ENCODE measurements around the gene RNF214. TPM values are rescaled to one million over a fixed set of nuclear protein-coding genes. Genes with fewer than 3 reads are reported as not detected.

The RNF214 gene
- total RNA-seq, 1 experiment from 2014 or later = 7.0 TPM

GRCh38 chr11:117195258-117195657 is 37.2 kb upstream of the RNF214 start:
- H3K27me3 ChIP-seq (ENCODE audit: low read length) = no peaks in the 10 kb centered on the region
- no peaks in the 10 kb centered on the region for H3K9me3 ChIP-seq (ENCODE audit: low read length)
- H4K20me1 ChIP-seq (ENCODE audit: insufficient read depth, low read depth, low read length) = no peaks in the 10 kb centered on the region
- peaks cover 2% of the 10 kb centered on the region for H3K4me1 ChIP-seq (ENCODE audit: low read length)
- no peaks in the 10 kb centered on the region for H3K36me3 ChIP-seq (ENCODE audit: insufficient read depth, low read length)
- DNase-seq = no peak
- no peak overlapping the region for H2AFZ ChIP-seq (ENCODE audit: low read length)
- no peaks in the 10 kb centered on the region for H3K9me2 ChIP-seq (replicated peaks; ENCODE audit: insufficient read depth, low read length)
- no peaks in the 10 kb centered on the region for H3K79me2 ChIP-seq (ENCODE audit: low read length)
- no peak overlapping the region for H3K9ac ChIP-seq (ENCODE audit: low read length)
- no peak overlapping the region for H3K27ac ChIP-seq (ENCODE audit: low read length)
- H3K4me2 ChIP-seq (ENCODE audit: low read depth, low read length, poor library complexity, severe bottlenecking) = no peak overlapping the region
- no peak overlapping the region for H3K4me3 ChIP-seq (ENCODE audit: low read length)

- no peak overlapping the region for H3K4me2 ChIP-seq (ENCODE audit: low read depth, low read length, poor library complexity, severe bottlenecking)
- H3K9me3 ChIP-seq (ENCODE audit: low read length) = no peaks in the 10 kb centered on the region
- no peak overlapping the region for H3K27ac ChIP-seq (ENCODE audit: low read length)
- no peaks in the 10 kb centered on the region for H4K20me1 ChIP-seq (ENCODE audit: insufficient read depth, low read depth, low read length)
- no peak overlapping the region for H3K4me3 ChIP-seq (ENCODE audit: low read length)
- no peaks in the 10 kb centered on the region for H3K9me2 ChIP-seq (replicated peaks; ENCODE audit: insufficient read depth, low read length)
- no peak for DNase-seq
- H3K36me3 ChIP-seq (ENCODE audit: insufficient read depth, low read length) = no peaks in the 10 kb centered on the region
- no peaks in the 10 kb centered on the region for H3K4me1 ChIP-seq (ENCODE audit: low read length)
- no peak overlapping the region for H3K9ac ChIP-seq (ENCODE audit: low read length)
- H3K27me3 ChIP-seq (ENCODE audit: low read length) = no peaks in the 10 kb centered on the region
- H3K79me2 ChIP-seq (ENCODE audit: low read length) = no peaks in the 10 kb centered on the region
- H2AFZ ChIP-seq (ENCODE audit: low read length) = no peak overlapping the region
Measured at GRCh38 chr11:117195761-117196160, 36.7 kb upstream of the RNF214 start.

- H4K20me1 ChIP-seq (ENCODE audit: insufficient read depth, low read depth, low read length) = no peaks in the 10 kb centered on the region
- no peak overlapping the region for H3K4me3 ChIP-seq (ENCODE audit: low read length)
- H3K36me3 ChIP-seq (ENCODE audit: insufficient read depth, low read length) = no peaks in the 10 kb centered on the region
Measured at GRCh38 chr11:117197006-117197405, 35.5 kb upstream of the RNF214 start.

GRCh38 chr11:117197516-117198456 is 34.7 kb upstream of the RNF214 start:
- Histone ChIP-seq H3K9me3 (ENCODE audit: low read length) (no peaks in the 10 kb centered on the region), H4K20me1 (ENCODE audit: insufficient read depth, low read depth, low read length) (no peaks in the 10 kb centered on the region), H3K4me2 (ENCODE audit: low read depth, low read length, poor library complexity, severe bottlenecking) (no peak overlapping the region), H3K36me3 (ENCODE audit: insufficient read depth, low read length) (no peaks in the 10 kb centered on the region), H3K27ac (ENCODE audit: low read length) (no peak overlapping the region), H3K4me3 (ENCODE audit: low read length) (no peak overlapping the region), H3K79me2 (ENCODE audit: low read length) (no peaks in the 10 kb centered on the region), H3K9me2 (replicated peaks; ENCODE audit: insufficient read depth, low read length) (no peaks in the 10 kb centered on the region), H3K27me3 (ENCODE audit: low read length) (no peaks in the 10 kb centered on the region), H3K4me1 (ENCODE audit: low read length) (no peaks in the 10 kb centered on the region), H2AFZ (ENCODE audit: low read length) (no peak overlapping the region), H3K9ac (ENCODE audit: low read length) (no peak overlapping the region)
- DNase-seq = peak; percentile 43

More at GRCh38 chr11:117197006-117197405, 35.5 kb upstream of the RNF214 start:
- Histone ChIP-seq H3K9me2 (replicated peaks; ENCODE audit: insufficient read depth, low read length) (no peaks in the 10 kb centered on the region), H3K9ac (ENCODE audit: low read length) (no peak overlapping the region), H3K4me2 (ENCODE audit: low read depth, low read length, poor library complexity, severe bottlenecking) (no peak overlapping the region), H2AFZ (ENCODE audit: low read length) (no peak overlapping the region), H3K79me2 (ENCODE audit: low read length) (no peaks in the 10 kb centered on the region), H3K9me3 (ENCODE audit: low read length) (no peaks in the 10 kb centered on the region), H3K4me1 (ENCODE audit: low read length) (no peaks in the 10 kb centered on the region), H3K27me3 (ENCODE audit: low read length) (no peaks in the 10 kb centered on the region), H3K27ac (ENCODE audit: low read length) (no peak overlapping the region)
- no peak for DNase-seq

- no peaks in the 10 kb centered on the region for H4K20me1 ChIP-seq (ENCODE audit: insufficient read depth, low read depth, low read length)
- no peak overlapping the region for H3K4me3 ChIP-seq (ENCODE audit: low read length)
- no peaks in the 10 kb centered on the region for H3K9me3 ChIP-seq (ENCODE audit: low read length)
- H3K36me3 ChIP-seq (ENCODE audit: insufficient read depth, low read length) = no peaks in the 10 kb centered on the region
- no peaks in the 10 kb centered on the region for H3K27me3 ChIP-seq (ENCODE audit: low read length)
- H3K27ac ChIP-seq (ENCODE audit: low read length) = no peak overlapping the region
- no peak overlapping the region for H3K9ac ChIP-seq (ENCODE audit: low read length)
- no peaks in the 10 kb centered on the region for H3K9me2 ChIP-seq (replicated peaks; ENCODE audit: insufficient read depth, low read length)
- no peak overlapping the region for H3K4me2 ChIP-seq (ENCODE audit: low read depth, low read length, poor library complexity, severe bottlenecking)
- no peak overlapping the region for H2AFZ ChIP-seq (ENCODE audit: low read length)
- H3K4me1 ChIP-seq (ENCODE audit: low read length) = no peaks in the 10 kb centered on the region
- no peak for DNase-seq
- H3K79me2 ChIP-seq (ENCODE audit: low read length) = no peaks in the 10 kb centered on the region
Measured at GRCh38 chr11:117198613-117199012, 33.9 kb upstream of the RNF214 start.

- Histone ChIP-seq H3K9me2 (replicated peaks; ENCODE audit: insufficient read depth, low read length) (no peaks in the 10 kb centered on the region), H3K9me3 (ENCODE audit: low read length) (no peaks in the 10 kb centered on the region), H3K4me3 (ENCODE audit: low read length) (no peak within 1 kb of the TSS), H4K20me1 (ENCODE audit: insufficient read depth, low read depth, low read length) (no peaks in the 10 kb centered on the region), H3K4me1 (ENCODE audit: low read length) (no peaks in the 10 kb centered on the region), H3K4me2 (ENCODE audit: low read depth, low read length, poor library complexity, severe bottlenecking) (no peak within 1 kb of the TSS), H3K27ac (ENCODE audit: low read length) (no peak within 1 kb of the TSS), H3K27me3 (ENCODE audit: low read length) (no peaks in the 10 kb centered on the region), H3K36me3 (ENCODE audit: insufficient read depth, low read length) (no peaks in the 10 kb centered on the region), H3K79me2 (ENCODE audit: low read length) (no peaks in the 10 kb centered on the region), H3K9ac (ENCODE audit: low read length) (no peak within 1 kb of the TSS), H2AFZ (ENCODE audit: low read length) (no peak within 1 kb of the TSS)
- DNase-seq = no peak
Measured at GRCh38 chr11:117199053-117199915, 33.2 kb upstream of the RNF214 start, which contains the start of gene TAGLN. Gene TAGLN (plus strand): TSS chr11:117199370. CDS start chr11:117203014, 3,644 bp downstream.

GRCh38 chr11:117199916-117200812 is 32.3 kb upstream of the RNF214 start:
- Histone ChIP-seq H2AFZ (ENCODE audit: low read length) (no peak overlapping the region), H3K9me3 (ENCODE audit: low read length) (no peaks in the 10 kb centered on the region), H3K4me1 (ENCODE audit: low read length) (no peaks in the 10 kb centered on the region), H4K20me1 (ENCODE audit: insufficient read depth, low read depth, low read length) (no peaks in the 10 kb centered on the region), H3K4me2 (ENCODE audit: low read depth, low read length, poor library complexity, severe bottlenecking) (no peak overlapping the region), H3K4me3 (ENCODE audit: low read length) (no peak overlapping the region), H3K9me2 (replicated peaks; ENCODE audit: insufficient read depth, low read length) (no peaks in the 10 kb centered on the region), H3K79me2 (ENCODE audit: low read length) (no peaks in the 10 kb centered on the region), H3K9ac (ENCODE audit: low read length) (no peak overlapping the region), H3K27me3 (ENCODE audit: low read length) (no peaks in the 10 kb centered on the region), H3K36me3 (ENCODE audit: insufficient read depth, low read length) (no peaks in the 10 kb centered on the region), H3K27ac (ENCODE audit: low read length) (no peak overlapping the region)
- no peak for DNase-seq
